ENCODE data around the gene TSKU. TPM values are rescaled to one million over a fixed set of nuclear protein-coding genes. Genes with fewer than 3 reads are reported as not detected.

TSKU gene
- total RNA-seq, 2 donors from 2014 or later = 32.7 to 51.7 TPM

GRCh38 chr11:76786016-76786415 lies 2.9 kb downstream of the TSKU start:
- Histone ChIP-seq H3K4me3 (no peak overlapping the region), H3K36me3 (replicated peaks in 1 of 2; ENCODE audit: insufficient read depth in 1 of 2, low read depth in 2 of 2) (no peaks in the 10 kb centered on the region), H3K27me3 (no peaks in the 10 kb centered on the region), H3K4me1 (peaks cover 67% of the 10 kb centered on the region), H3K9me3 (no peaks in the 10 kb centered on the region), H3K27ac (no peak overlapping the region)
- TF ChIP-seq, protein P1, sequence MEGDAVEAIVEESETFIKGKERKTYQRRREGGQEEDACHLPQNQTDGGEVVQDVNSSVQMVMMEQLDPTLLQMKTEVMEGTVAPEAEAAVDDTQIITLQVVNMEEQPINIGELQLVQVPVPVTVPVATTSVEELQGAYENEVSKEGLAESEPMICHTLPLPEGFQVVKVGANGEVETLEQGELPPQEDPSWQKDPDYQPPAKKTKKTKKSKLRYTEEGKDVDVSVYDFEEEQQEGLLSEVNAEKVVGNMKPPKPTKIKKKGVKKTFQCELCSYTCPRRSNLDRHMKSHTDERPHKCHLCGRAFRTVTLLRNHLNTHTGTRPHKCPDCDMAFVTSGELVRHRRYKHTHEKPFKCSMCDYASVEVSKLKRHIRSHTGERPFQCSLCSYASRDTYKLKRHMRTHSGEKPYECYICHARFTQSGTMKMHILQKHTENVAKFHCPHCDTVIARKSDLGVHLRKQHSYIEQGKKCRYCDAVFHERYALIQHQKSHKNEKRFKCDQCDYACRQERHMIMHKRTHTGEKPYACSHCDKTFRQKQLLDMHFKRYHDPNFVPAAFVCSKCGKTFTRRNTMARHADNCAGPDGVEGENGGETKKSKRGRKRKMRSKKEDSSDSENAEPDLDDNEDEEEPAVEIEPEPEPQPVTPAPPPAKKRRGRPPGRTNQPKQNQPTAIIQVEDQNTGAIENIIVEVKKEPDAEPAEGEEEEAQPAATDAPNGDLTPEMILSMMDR (IDR thresholded peaks at IDR 0.05) = no peak
- no peak for TF ChIP-seq POLR2A (IDR thresholded peaks at IDR 0.05)
- intact Hi-C loops (cut with DNase I) = no loop called here
- DNase-seq (no peak), ATAC-seq (no peak)
- 91% methylated on average over 6 of the region's 6 CpGs for WGBS, 2 donors

GRCh38 chr11:76786441-76787014 lies 3.4 kb downstream of the TSKU start:
- Histone ChIP-seq H3K27ac (no peak overlapping the region), H3K9me3 (no peaks in the 10 kb centered on the region), H3K4me1 (peaks cover 69% of the 10 kb centered on the region), H3K27me3 (no peaks in the 10 kb centered on the region), H3K4me3 (no peak overlapping the region), H3K36me3 (replicated peaks in 1 of 2; ENCODE audit: insufficient read depth in 1 of 2, low read depth in 2 of 2) (no peaks in the 10 kb centered on the region)
- peak in 2 of 4 donors; percentile 64 to 65 for DNase-seq
- WGBS, 2 donors = 49 to 77% methylated on average over 3 to 4 of the region's 4 CpGs
- intact Hi-C loops (cut with DNase I) = no loop called here
- ATAC-seq = no peak
- TF ChIP-seq, protein P1 (IDR thresholded peaks at IDR 0.05) = no peak

DNA sequence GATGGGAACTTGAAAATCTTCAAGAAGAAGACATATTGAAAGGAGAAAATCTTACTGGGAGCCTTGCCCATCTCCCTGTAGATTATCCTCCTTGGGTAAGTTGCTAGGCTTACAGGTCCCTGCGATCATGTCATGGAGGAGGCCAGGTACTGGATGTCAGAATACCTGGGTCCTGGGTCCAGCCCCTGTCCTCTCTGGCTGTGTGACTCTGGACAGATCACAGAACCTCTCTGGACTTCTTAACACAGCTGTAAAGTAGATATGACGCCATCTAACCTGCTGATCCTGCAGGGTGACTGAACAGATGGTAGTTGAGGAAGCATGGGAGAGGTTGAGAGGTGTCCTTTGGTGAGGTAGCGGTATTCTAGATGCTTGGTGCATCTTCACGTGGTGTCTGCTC lies 4.1 kb downstream of the TSKU start:
- no peak overlapping the region for H3K4me3 ChIP-seq
- peaks cover 70% of the 10 kb centered on the region for H3K4me1 ChIP-seq
- no peak for DNase-seq
- no peak for ATAC-seq
- no peaks in the 10 kb centered on the region for H3K9me3 ChIP-seq
- no peaks in the 10 kb centered on the region for H3K36me3 ChIP-seq (replicated peaks in 1 of 2; ENCODE audit: insufficient read depth in 1 of 2, low read depth in 2 of 2)
- H3K27ac ChIP-seq = no peak overlapping the region
- WGBS, 2 donors = 95% methylated on average over 4 of the region's 4 CpGs
- no peaks in the 10 kb centered on the region for H3K27me3 ChIP-seq
- TF ChIP-seq, protein P1 (IDR thresholded peaks at IDR 0.05) = no peak
- no peak for TF ChIP-seq POLR2A (IDR thresholded peaks at IDR 0.05)
- intact Hi-C loops (cut with DNase I) = no loop called here

GRCh38 chr11:76787911-76788596 lies 4.9 kb downstream of the TSKU start:
- peak in 3 of 4 donors; percentile 45 to 49 (median 46) for DNase-seq
- 55 to 60% methylated on average over 10 to 12 of the region's 12 CpGs for WGBS, 2 donors
- Histone ChIP-seq H3K27me3 (no peaks in the 10 kb centered on the region), H3K9me3 (no peaks in the 10 kb centered on the region), H3K4me3 (no peak overlapping the region), H3K27ac (peak overlapping the region in 3 of 4 donors; percentile 31 to 47 (median 33)), H3K36me3 (replicated peaks in 1 of 2; ENCODE audit: insufficient read depth in 1 of 2, low read depth in 2 of 2) (no peaks in the 10 kb centered on the region), H3K4me1 (peaks cover 69% of the 10 kb centered on the region)
- TF ChIP-seq, protein P1 (IDR thresholded peaks at IDR 0.05) = no peak
- no peak for TF ChIP-seq POLR2A (IDR thresholded peaks at IDR 0.05)
- intact Hi-C loops (cut with DNase I) = no loop called here
- peak; percentile 8 for ATAC-seq
